HG03521 (cell line): ENCODE results near the gene EMC10.

ENCODE experiments used
- ATAC-seq: cut with Tn5 transposase; IDR thresholded peaks from one replicate; pipeline ENCODE4 v1.9.1; 2021; ENCODE audit warnings: mild to moderate bottlenecking, moderate library complexity; ENCODE audit not compliant: unreplicated experiment

Gene EMC10

GRCh38 chr19:50495020-50495531, 18.8 kb downstream of the EMC10 start:
- ATAC-seq = no peak

DNA sequence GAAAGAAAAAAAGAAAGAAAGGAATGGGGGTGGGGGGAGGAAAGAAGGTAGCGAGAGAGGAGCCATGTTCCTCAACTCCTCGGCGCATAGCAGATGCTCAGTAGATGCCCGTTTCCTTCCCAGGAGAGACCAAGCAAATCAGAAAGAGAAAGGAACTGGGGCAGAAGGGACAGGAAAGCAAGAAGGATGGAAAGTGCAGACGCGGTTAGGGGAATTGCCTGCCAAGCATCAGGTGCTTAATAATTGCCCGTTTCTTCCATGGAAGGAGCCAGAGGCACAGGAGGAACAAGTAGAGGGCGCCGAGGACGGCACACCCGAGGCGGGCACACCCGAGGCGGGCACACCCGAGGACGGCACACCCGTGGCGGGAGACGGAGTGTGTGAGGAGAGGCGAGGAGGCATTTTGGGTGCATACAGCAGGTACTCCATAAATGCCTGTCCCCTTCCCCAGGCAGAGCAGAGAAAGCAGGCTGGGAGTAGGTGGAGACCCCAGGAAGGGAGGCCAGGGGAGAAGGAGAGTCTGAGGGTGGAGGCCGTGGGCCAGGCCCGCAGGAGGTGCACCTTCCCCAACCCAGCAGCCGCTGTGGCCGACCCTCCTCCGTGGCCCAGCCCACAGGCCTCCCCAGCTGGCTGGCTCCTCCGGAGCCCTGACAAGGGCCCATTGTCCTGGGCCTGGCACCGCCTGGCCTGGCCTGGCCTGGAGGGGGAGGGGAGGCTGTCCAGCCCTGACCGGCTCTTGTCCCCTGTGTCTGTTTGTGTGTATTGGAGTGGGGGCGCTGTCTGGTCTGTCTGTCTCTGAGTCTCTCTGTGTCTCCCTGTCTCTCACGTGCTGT, 20.1 kb downstream of the EMC10 start:
- ATAC-seq = no peak

DNA sequence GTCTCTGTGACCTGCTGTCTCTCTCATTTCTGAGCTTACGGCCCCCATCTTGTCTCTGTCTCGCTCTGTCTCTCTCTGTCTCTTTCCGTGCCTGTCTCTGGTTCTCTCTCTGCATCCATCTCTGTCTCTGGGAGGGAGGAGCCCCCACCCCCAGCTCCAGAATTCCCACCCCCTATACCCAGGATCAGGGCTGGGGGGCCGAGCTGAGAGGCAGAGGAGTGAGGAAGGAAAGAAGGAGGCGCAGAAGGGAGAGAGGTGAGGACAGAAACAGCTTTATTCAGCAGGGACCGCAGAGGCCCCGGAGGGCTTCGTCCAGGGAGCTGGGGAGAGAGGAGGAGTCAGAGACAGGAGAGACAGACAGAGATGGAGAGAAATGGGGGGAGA, 20.7 kb downstream of the EMC10 start:
- no peak for ATAC-seq

- no peak for ATAC-seq
These were observed 22.1 kb downstream of the EMC10 start for GRCh38 chr19:50498219-50499056.

GRCh38 chr19:50500060-50500752, 23.9 kb downstream of the EMC10 start:
- ATAC-seq = no peak

GRCh38 chr19:50500753-50501151, 24.4 kb downstream of the EMC10 start:
- no peak for ATAC-seq

GRCh38 chr19:50501186-50501567, 24.9 kb downstream of the EMC10 start:
- no peak for ATAC-seq

DNA sequence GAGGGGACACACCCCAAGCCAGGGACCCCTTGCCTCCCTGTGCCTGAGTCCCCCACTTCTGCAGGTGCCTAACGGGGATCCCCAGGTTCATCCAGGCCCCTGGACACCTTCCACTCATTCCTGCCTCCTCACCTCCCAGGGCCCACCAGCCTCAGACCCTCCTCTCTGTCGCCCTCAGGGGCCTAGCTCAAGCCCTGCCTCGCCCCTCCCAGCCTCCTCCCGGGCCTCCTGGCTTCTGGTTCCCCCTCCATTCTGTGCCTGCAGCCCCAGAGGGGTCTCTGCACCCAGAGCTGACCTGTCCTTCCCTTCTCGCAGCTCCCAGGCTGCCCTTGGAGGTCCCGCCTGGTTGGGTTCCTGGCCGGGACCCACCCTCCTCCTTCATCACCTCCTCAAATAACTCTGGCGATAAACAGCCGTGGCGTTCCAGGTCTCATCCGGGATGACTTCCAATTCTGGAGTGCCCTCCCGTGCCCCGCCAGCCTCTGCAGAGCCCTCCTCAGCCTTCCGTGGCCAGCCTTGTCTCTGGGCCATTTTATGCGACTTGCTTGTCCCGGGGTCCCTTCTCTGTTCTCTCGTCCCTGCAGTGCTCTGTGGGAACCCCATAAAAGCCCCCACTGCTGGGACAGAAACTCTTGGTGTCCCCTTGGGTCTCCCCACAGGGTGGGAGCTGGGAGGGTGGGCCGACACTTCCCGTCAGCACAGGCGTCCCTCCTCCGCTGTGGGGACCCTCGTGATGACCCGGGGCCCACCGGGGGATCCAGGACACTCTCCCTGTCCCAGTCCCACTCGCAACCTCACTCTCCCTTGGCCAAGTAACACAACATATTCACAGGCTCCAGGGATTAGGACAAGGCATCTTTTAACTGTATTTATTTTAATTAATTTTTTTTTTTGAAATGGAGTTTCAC, 25.5 kb downstream of the EMC10 start:
- no peak for ATAC-seq

DNA sequence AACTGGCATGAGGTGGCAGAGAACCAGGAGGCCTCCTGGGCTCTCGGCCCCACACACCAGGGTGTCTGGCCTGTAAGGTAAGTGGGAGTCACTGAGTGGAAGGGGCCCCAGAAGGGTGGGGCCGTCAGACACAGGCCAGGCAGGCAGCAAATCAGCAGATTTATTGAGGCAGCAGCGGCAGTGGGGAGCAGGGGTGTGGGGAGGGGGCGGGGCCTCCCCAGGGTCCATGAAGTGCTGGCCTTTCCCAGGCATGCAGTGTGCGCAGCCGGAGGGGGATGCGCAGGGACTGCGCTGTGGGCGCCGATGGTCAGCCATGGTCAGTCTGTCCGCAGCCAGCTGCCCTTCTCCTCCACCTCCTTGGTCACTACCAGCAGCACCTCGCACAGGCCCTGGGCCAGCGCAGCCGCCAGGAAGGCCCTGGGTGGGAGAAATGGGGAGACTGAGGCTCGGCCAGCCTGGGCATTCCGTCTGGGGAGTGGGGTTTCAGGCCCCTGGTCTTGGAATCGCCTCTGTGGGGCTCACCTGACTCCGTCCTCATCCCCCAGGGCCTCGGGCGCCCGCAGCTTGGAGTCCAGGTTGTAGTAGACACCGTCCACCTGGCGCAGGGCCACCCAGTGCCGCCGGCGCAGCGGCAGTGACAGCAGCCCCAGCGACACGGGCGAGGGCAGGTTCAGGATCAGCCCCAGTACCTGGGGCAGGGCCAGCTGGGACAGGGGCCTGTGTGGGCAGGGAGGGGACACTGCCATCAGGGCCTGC, 29.7 kb downstream of the EMC10 start:
- ATAC-seq = no peak

GRCh38 chr19:50506700-50507099, 30.4 kb downstream of the EMC10 start:
- no peak for ATAC-seq

DNA sequence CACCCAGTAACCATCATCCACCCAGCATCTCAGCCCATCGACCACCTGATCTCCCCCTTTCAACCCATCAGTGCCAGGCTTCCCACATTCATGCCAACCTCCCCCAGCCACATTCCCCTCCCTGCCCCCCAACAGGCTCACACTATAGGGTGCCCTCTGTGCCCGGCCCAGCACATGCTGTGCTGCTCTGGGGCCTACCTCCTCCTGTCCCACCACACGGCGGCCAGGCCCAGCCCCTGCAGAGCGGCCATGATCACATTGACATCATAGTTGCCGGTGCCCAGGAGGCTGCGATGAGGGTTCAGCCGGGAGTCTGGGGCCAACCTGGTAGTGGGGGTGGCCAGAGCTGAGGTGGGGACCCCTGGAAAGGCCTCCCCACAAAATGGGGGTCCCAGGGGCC, 31.1 kb downstream of the EMC10 start:
- no peak for ATAC-seq

- no peak for ATAC-seq
These were observed 32.5 kb downstream of the EMC10 start for GRCh38 chr19:50508843-50509190.

GRCh38 chr19:50509366-50509765, 33.1 kb downstream of the EMC10 start:
- ATAC-seq = no peak

- ATAC-seq = no peak
These were observed 33.9 kb downstream of the EMC10 start for GRCh38 chr19:50510121-50510670.

DNA sequence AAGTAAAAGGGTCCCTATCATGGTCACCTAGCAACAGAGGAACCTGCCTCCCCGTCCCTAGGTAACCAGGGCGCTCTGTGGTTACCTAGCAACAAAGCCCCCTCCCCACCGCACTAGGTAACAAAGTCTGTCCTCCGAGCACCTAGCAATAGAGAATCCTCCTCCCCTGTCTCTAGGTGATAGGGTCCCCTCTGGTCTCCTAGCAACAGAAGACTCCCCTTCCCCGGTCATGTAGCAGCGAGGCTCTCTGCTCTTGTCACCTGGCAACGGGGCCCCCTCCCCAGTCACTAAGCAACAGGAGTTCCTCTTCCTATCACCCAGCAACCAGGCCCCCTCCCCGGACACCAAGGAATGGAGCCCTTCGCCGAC, 34.4 kb downstream of the EMC10 start:
- ATAC-seq = no peak

DNA sequence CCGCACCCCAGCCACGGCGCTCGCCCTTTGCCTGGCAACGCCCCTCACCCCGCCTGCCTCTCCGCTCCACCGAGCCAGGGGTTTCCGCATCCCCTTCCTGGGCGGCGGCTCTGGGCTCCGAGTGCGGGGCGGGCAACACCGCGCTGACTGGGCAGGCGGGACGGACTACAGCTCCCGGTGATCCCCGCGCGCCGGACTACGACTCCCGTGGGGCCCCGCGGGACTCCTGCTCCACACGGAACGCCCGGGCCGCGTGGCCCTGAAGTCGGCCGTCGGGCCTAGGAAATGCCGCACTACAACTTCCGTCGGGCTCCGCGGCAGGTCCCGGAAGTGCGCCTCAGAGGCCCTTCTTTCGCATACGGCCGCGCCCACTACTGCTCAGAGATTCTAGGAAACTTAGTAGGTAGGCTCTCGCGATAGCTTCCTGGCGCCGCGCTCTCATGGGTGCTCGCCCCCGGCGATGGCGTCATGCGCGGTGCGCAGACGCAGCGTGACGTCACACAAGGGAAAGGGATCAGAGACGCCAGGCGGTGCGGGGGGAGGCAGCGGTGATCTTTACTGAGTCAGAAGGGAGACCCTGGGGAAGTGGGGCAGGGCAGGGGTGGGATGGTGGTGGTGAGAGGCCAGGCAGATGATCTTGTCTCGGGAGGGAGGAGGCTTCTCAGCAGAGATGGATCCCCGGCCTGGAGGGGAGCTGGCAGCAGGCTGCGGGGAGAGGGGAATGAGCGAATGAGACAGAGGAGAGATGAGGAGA, 34.9 kb downstream of the EMC10 start, which contains the start of gene JOSD2:
Gene JOSD2, minus strand, starts transcription at position 123 of the 754 bp plus-strand sequence. CDS start 760 bp downstream, outside the sequence.
- peak; percentile 87 for ATAC-seq

- no peak for ATAC-seq
These were observed 36.0 kb downstream of the EMC10 start for GRCh38 chr19:50512112-50512998.
